ENCODE results near the gene FXYD3.

FXYD3 gene

DNA sequence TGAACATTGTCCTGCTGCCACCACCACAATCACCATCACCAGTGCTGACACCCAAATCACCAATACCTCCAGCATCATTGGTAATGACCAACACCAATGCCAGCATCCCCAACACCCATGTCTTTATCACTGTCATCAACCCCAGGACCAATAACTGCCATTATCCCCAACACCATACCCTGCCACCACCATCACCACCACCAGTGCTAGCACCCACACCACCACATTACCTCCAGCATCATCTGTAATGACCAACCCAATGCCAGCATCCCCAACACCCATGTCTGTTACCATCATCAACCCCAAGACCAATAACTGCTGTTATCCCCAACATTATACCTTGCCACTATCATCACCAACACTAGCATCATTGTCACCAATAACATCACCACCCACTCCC is 16.6 kb downstream of the FXYD3 start:
- no peak for TF ChIP-seq CREB5 (CRISPR knock-in tag; IDR thresholded peaks at IDR 0.05; ENCODE audit: low read depth)
- TF ChIP-seq ISL1 (CRISPR knock-in tag; IDR thresholded peaks at IDR 0.05): no peak
- TF ChIP-seq PATZ1 (CRISPR knock-in tag; IDR thresholded peaks at IDR 0.05; ENCODE audit: borderline replicate concordance): no peak
- TF ChIP-seq RARB (CRISPR knock-in tag; IDR thresholded peaks at IDR 0.05): no peak
- no peak for TF ChIP-seq ZFP30 (CRISPR knock-in tag; IDR thresholded peaks at IDR 0.05)
- TF ChIP-seq ARNTL (CRISPR knock-in tag; IDR thresholded peaks at IDR 0.05; ENCODE audit: borderline replicate concordance, low read depth): no peak
- no peak for TF ChIP-seq CSRNP3 (CRISPR knock-in tag; IDR thresholded peaks at IDR 0.05)
- TF ChIP-seq, protein P1, sequence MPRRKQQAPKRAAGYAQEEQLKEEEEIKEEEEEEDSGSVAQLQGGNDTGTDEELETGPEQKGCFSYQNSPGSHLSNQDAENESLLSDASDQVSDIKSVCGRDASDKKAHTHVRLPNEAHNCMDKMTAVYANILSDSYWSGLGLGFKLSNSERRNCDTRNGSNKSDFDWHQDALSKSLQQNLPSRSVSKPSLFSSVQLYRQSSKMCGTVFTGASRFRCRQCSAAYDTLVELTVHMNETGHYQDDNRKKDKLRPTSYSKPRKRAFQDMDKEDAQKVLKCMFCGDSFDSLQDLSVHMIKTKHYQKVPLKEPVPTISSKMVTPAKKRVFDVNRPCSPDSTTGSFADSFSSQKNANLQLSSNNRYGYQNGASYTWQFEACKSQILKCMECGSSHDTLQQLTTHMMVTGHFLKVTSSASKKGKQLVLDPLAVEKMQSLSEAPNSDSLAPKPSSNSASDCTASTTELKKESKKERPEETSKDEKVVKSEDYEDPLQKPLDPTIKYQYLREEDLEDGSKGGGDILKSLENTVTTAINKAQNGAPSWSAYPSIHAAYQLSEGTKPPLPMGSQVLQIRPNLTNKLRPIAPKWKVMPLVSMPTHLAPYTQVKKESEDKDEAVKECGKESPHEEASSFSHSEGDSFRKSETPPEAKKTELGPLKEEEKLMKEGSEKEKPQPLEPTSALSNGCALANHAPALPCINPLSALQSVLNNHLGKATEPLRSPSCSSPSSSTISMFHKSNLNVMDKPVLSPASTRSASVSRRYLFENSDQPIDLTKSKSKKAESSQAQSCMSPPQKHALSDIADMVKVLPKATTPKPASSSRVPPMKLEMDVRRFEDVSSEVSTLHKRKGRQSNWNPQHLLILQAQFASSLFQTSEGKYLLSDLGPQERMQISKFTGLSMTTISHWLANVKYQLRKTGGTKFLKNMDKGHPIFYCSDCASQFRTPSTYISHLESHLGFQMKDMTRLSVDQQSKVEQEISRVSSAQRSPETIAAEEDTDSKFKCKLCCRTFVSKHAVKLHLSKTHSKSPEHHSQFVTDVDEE (CRISPR knock-in tag; IDR thresholded peaks at IDR 0.05): no peak
- no peak for TF ChIP-seq PPARA (CRISPR knock-in tag; IDR thresholded peaks at IDR 0.05; ENCODE audit: borderline replicate concordance)
- no peak for TF ChIP-seq ESRRG (CRISPR knock-in tag; IDR thresholded peaks at IDR 0.05)
- no peak for TF ChIP-seq ZNF8 (CRISPR knock-in tag; IDR thresholded peaks at IDR 0.05)
- TF ChIP-seq POU6F1 (CRISPR knock-in tag; IDR thresholded peaks at IDR 0.05; ENCODE audit: borderline replicate concordance, low read depth): no peak
- TF ChIP-seq CSDC2 (CRISPR knock-in tag; IDR thresholded peaks at IDR 0.05): no peak
- no peak for TF ChIP-seq GLIS3 (CRISPR knock-in tag; IDR thresholded peaks at IDR 0.05)
- TF ChIP-seq BACH2 (CRISPR knock-in tag; IDR thresholded peaks at IDR 0.05; ENCODE audit: borderline replicate concordance): no peak
- no peak for TF ChIP-seq SNAI2 (CRISPR knock-in tag; IDR thresholded peaks at IDR 0.05)
- TF ChIP-seq ZNF70 (CRISPR knock-in tag; IDR thresholded peaks at IDR 0.05): no peak
- no peak for TF ChIP-seq ZC3H10 (CRISPR knock-in tag; IDR thresholded peaks at IDR 0.05)
- no peak for TF ChIP-seq ZFP3 (CRISPR knock-in tag; IDR thresholded peaks at IDR 0.05)
- no peak for TF ChIP-seq TCF4 (CRISPR knock-in tag; IDR thresholded peaks at IDR 0.05; ENCODE audit: borderline replicate concordance)
- ATAC-seq: no peak

DNA sequence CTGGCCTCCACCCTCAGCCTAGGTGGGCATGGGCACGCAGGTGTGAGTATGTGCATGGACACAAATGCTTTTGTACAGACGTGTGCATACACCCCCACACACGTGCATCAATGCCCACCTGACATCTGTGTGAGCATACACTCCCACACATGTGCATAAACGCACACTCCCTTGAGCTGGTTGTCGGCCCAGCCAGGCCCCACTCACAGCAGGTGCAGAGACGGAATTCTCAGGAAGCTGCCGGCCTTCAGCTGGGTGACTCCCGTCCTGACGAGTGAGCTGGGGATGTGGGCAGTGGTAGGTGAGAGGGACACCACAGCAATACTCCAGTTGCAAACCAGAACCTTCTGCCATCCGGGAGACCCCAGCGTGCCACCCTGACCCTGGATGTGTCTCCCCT is 18.2 kb downstream of the FXYD3 start:
- ATAC-seq: no peak
- no peak for TF ChIP-seq BACH2 (CRISPR knock-in tag; IDR thresholded peaks at IDR 0.05; ENCODE audit: borderline replicate concordance)
- TF ChIP-seq ZFP30 (CRISPR knock-in tag; IDR thresholded peaks at IDR 0.05): no peak
- no peak for TF ChIP-seq ZNF70 (CRISPR knock-in tag; IDR thresholded peaks at IDR 0.05)
- no peak for TF ChIP-seq TCF4 (CRISPR knock-in tag; IDR thresholded peaks at IDR 0.05; ENCODE audit: borderline replicate concordance)
- TF ChIP-seq CSDC2 (CRISPR knock-in tag; IDR thresholded peaks at IDR 0.05): no peak
- TF ChIP-seq, protein P1 (CRISPR knock-in tag; IDR thresholded peaks at IDR 0.05): no peak
- no peak for TF ChIP-seq TOX (CRISPR knock-in tag; IDR thresholded peaks at IDR 0.05; ENCODE audit: borderline replicate concordance)
- no peak for TF ChIP-seq ZNF8 (CRISPR knock-in tag; IDR thresholded peaks at IDR 0.05)
- no peak for TF ChIP-seq ESRRG (CRISPR knock-in tag; IDR thresholded peaks at IDR 0.05)
- TF ChIP-seq ZNF565 (CRISPR knock-in tag; conservative IDR thresholded peaks at IDR 0.05; ENCODE audit: low read depth): no peak
- TF ChIP-seq POU6F1 (CRISPR knock-in tag; IDR thresholded peaks at IDR 0.05; ENCODE audit: borderline replicate concordance, low read depth): no peak
- TF ChIP-seq RARB (CRISPR knock-in tag; IDR thresholded peaks at IDR 0.05): no peak
- TF ChIP-seq ARNTL (CRISPR knock-in tag; IDR thresholded peaks at IDR 0.05; ENCODE audit: borderline replicate concordance, low read depth): no peak
- no peak for TF ChIP-seq ISL1 (CRISPR knock-in tag; IDR thresholded peaks at IDR 0.05)
- TF ChIP-seq CSRNP3 (CRISPR knock-in tag; IDR thresholded peaks at IDR 0.05): no peak

All from SK-N-SH treated with all-trans-retinoic acid at 6 μM for 48 hours (cell line).